ENCODE data around the gene ANGPTL2.

DNA sequence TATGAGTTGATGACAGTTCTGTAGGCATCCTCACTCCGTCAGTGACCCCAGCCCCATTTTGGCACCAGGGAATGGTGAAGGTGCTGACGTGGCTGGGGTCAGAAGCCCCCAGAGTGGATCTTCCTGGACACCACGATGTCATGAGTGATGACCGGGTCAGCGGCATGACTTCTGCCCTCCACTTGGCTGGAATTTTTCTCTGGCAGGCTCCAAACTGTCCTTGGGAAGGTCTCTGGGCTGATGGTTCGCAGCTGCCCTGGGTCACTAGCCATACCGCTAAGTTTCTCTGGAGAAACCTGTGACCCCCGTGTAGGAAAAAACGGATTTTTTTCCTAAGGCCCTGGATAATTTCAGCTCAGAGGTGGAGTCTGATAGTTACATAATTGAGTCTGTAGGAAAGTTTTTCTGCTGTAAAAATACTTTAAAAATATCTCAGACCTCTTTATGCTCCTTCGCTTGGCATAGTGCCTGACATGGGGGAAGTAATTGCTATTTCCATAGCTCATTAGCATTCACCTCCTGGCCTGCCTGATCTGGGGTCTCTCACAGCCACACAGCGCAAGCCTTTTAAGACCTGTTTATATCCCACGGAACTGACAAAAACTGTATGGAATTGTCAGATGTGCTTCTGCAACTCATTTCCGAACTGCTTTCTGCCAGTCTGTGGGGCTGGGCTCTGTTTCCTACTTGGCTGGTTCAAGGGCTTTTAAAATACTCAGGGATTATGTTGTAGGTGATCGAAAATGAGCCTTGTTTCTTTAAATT lies 69.2 kb downstream of the ANGPTL2 start:
- TF ChIP-seq CTCF (IDR thresholded peaks at IDR 0.05), result no peak
- peak in 1 of 2 donors; percentile 25 for TF ChIP-seq POLR2AphosphoS5 (IDR thresholded peaks at IDR 0.05; ENCODE audit: insufficient read depth in 1 of 2, low read depth in 1 of 2)
- TF ChIP-seq POLR2A (IDR thresholded peaks at IDR 0.05), result no peak

Measured in vagina (tissue), 2 donors.